ENCODE results near the gene PRKCB. TPM values are rescaled to one million over a fixed set of nuclear protein-coding genes. Genes with fewer than 3 reads are reported as not detected.
A peak's percentile ranks its signal among the peaks of the same experiment; 100 is the strongest.
"Not testable (repeated sequence)": the region's sequence is repeated elsewhere in the genome, so short reads cannot be mapped to it uniquely, and the experiment has no call there.

PRKCB gene
- total and polyA plus RNA-seq, 4 experiments from 2014 or later = 46.5 to 106 (median 98.2) TPM

DNA sequence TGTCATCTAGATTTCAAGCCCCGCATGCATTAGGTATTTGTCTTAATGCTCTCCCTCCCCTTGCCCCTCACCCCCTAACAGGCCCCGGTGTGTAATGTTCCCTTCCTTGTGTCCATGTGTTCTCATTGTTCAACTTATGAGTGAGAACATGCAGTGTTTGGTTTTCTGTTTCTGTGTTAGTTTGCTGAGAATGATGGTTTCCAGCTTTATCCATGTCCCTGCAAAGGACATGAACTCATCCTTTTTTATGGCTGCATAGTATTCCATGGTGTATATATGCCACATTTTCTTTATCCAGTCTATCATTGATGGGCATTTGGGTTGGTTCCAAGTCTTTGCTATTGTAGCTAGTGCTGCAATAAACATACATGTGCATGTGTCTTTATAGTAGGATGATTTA, 269.7 kb downstream of the PRKCB start:
- H3K4me3 Mint-ChIP-seq; DNase-seq; H3K4me3 ChIP-seq (ENCODE audit: low read length in 2 of 2); H3K9me3 Mint-ChIP-seq; H3K27ac ChIP-seq (ENCODE audit: low read depth, low read length); H3K27me3 ChIP-seq (ENCODE audit: insufficient read depth, low read length); H3K36me3 ChIP-seq (ENCODE audit: insufficient read depth, low read length); H3K4me1 Mint-ChIP-seq; intact Hi-C loops (cut with micrococcal nuclease); H3K27me3 Mint-ChIP-seq; H3K4me1 ChIP-seq (ENCODE audit: insufficient read depth, low read length); H3K9me3 ChIP-seq (ENCODE audit: control insufficient read depth in 1 of 2, low read length in 2 of 2); POLR2A ChIA-PET (ENCODE audit: partially characterized antibody): not testable (repeated sequence)
- Mint-ChIP-seq H3K36me3 (peaks cover 30 to 41% of the 10 kb centered on the region in 2 donors), H3K27ac (peak overlapping the region in 1 of 7 donors; percentile 43)
- CTCF ChIA-PET (ENCODE audit: partially characterized antibody) = interaction anchor here (0.7 kb wide), 1 partner anchor 922 kb away, joined by 3 read pairs; no protein-coding TSS in a partner anchor

DNA sequence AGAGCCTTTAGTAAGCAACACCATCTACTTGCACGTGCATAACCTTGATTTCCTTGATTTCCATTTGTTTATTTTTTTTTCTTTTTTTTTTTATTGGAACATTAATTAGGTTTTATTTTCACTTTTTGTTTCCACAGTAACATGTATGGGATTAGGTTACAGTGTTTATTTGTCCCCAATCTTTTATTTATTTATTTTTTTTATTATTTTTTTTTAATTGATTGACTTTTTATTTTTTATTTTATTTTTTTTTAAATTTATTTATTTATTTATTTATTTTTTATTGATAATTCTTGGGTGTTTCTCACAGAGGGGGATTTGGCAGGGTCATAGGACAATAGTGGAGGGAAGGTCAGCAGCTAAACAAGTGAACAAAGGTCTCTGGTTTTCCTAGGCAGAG, 272.3 kb downstream of the PRKCB start:
- H3K4me1 Mint-ChIP-seq; POLR2A ChIA-PET (ENCODE audit: partially characterized antibody); H3K4me3 Mint-ChIP-seq; H3K27ac Mint-ChIP-seq; H3K4me1 ChIP-seq (ENCODE audit: insufficient read depth, low read length); H3K4me3 ChIP-seq (ENCODE audit: low read length in 2 of 2); DNase-seq; H3K27me3 ChIP-seq (ENCODE audit: insufficient read depth, low read length); intact Hi-C loops (cut with micrococcal nuclease); H3K9me3 ChIP-seq (ENCODE audit: control insufficient read depth in 1 of 2, low read length in 2 of 2); H3K27me3 Mint-ChIP-seq; CTCF ChIA-PET (ENCODE audit: partially characterized antibody); H3K27ac ChIP-seq (ENCODE audit: low read depth, low read length); H3K9me3 Mint-ChIP-seq: not testable (repeated sequence)
- peaks cover 11% of the 10 kb centered on the region for H3K36me3 ChIP-seq (ENCODE audit: insufficient read depth, low read length)
- H3K36me3 Mint-ChIP-seq = peaks cover 32 to 43% of the 10 kb centered on the region in 2 donors

DNA sequence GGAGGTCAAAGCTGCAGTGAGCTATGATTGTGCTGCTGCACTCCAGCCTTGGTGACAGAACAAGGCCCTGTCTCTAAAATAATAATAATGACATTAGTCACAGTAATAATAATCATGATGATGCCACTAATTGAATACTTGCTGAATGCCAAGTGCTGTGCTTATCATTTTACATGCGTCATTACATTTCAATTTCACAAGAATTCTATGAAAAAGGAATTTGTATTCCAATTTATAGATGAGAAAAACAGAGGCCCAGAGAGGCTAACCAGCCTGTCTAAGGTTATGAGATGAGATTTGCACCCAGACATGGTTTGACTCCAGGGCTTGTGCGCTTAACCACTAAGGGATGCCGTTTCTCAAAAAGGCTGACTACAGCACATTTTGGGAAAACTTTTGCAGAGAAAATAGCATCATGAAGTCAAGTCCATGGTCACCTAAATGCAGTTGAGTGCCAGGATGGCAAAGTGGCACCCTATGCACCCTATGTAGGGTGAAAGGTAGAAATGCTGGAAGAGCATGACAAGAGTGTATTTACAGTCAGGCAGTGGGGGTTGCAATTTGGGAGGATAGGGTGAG, 276.0 kb downstream of the PRKCB start:
- ChIA-PET POLR2A (ENCODE audit: partially characterized antibody) (no interaction called here), CTCF (ENCODE audit: partially characterized antibody) (no interaction called here)
- peak overlapping the region in 2 of 7 donors; percentile 36 to 69 for H3K27ac Mint-ChIP-seq
- peaks cover 36 to 44% of the 10 kb centered on the region in 2 donors for H3K36me3 Mint-ChIP-seq
- H3K36me3 ChIP-seq (ENCODE audit: insufficient read depth, low read length) = peaks cover 14% of the 10 kb centered on the region
- no peak overlapping the region for H3K27ac ChIP-seq (ENCODE audit: low read depth, low read length)
- intact Hi-C loops (cut with micrococcal nuclease) = no loop called here
- DNase-seq = no peak
- H3K4me3 ChIP-seq (ENCODE audit: low read length in 2 of 2) = no peak overlapping the region
- H3K9me3 ChIP-seq (ENCODE audit: control insufficient read depth in 1 of 2, low read length in 2 of 2) = no peaks in the 10 kb centered on the region
- peaks cover 0 to 2% (median 0%) of the 10 kb centered on the region in 8 donors for H3K9me3 Mint-ChIP-seq
- H3K4me3 Mint-ChIP-seq = no peak overlapping the region
- no peaks in the 10 kb centered on the region for H3K27me3 Mint-ChIP-seq
- peaks cover 0 to 8% (median under 1%) of the 10 kb centered on the region in 4 donors for H3K4me1 Mint-ChIP-seq
- no peaks in the 10 kb centered on the region for H3K27me3 ChIP-seq (ENCODE audit: insufficient read depth, low read length)
- no peaks in the 10 kb centered on the region for H3K4me1 ChIP-seq (ENCODE audit: insufficient read depth, low read length)

DNA sequence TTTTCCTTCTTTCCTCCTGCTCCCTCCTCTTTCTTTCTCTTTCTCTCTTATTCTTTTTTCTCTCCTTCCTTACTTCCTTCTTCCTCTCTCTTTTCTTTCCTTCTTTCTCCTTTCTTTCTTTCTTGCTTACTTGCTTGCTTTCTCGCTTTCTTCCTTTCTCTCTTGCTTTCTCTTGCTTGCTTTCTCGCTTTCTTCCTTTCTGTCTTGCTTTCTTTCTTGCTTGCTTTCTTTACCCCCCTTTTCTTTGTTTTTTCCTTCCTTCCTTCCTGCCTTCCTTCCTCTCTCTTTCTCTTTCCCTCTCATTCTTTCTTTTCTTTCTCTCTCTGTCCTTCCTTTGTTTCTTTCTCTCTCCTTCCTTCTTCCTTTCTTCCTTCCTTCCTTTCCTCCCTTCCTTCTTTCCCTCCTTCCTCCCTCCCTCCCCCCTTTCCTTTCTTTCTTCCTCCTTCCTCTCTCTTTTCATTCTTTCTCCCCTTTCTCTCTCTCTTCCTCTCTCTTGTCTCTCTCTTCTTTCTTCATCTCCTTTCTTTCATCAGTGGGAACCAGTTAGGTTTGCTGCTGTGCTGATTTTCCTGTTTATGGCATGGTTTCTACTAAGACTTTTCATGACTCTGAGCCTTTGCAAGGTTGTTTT, 277.4 kb downstream of the PRKCB start:
- peaks cover 0 to 2% (median 0%) of the 10 kb centered on the region in 8 donors for H3K9me3 Mint-ChIP-seq
- intact Hi-C loops (cut with micrococcal nuclease) = no loop called here
- H3K27me3 Mint-ChIP-seq = no peaks in the 10 kb centered on the region
- no peak overlapping the region for H3K4me3 ChIP-seq (ENCODE audit: low read length in 2 of 2)
- H3K27me3 ChIP-seq (ENCODE audit: insufficient read depth, low read length) = no peaks in the 10 kb centered on the region
- H3K4me1 Mint-ChIP-seq = peaks cover 0 to 8% (median under 1%) of the 10 kb centered on the region in 4 donors
- no peaks in the 10 kb centered on the region for H3K4me1 ChIP-seq (ENCODE audit: insufficient read depth, low read length)
- H3K9me3 ChIP-seq (ENCODE audit: control insufficient read depth in 1 of 2, low read length in 2 of 2) = no peaks in the 10 kb centered on the region
- DNase-seq = no peak
- POLR2A ChIA-PET (ENCODE audit: partially characterized antibody) = no interaction called here
- no peak overlapping the region for H3K27ac Mint-ChIP-seq
- no peak overlapping the region for H3K4me3 Mint-ChIP-seq
- peaks cover 38 to 49% of the 10 kb centered on the region in 2 donors for H3K36me3 Mint-ChIP-seq
- H3K36me3 ChIP-seq (ENCODE audit: insufficient read depth, low read length) = peaks cover 14% of the 10 kb centered on the region
- CTCF ChIA-PET (ENCODE audit: partially characterized antibody) = no interaction called here
- no peak overlapping the region for H3K27ac ChIP-seq (ENCODE audit: low read depth, low read length)

DNA sequence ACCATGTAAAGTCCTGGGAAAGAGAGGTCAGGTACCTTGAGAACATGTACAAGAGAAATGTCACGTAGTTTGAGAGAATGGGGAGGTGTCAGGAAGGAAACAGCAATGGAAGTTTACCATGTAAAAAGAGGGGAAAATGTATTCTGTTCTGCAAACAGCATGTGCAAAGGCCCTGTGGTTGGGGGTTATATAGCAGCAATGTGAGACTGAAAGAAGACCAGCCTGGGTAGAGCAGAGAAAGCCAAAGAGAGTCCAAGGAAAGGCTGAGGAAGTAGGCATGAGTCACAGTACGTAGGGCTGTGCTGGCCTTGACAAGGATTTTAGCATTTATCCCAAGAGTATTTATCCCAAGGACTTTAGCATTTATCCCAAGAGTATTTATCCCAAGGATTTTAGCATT, 279.1 kb downstream of the PRKCB start:
- no peak overlapping the region for H3K27ac ChIP-seq (ENCODE audit: low read depth, low read length)
- Mint-ChIP-seq H3K27ac (no peak overlapping the region), H3K4me3 (no peak overlapping the region), H3K27me3 (no peaks in the 10 kb centered on the region), H3K9me3 (peaks cover 0 to 2% (median 0%) of the 10 kb centered on the region in 8 donors), H3K36me3 (peaks cover 48 to 64% of the 10 kb centered on the region in 2 donors), H3K4me1 (peaks cover 0 to 8% (median under 1%) of the 10 kb centered on the region in 4 donors)
- H3K36me3 ChIP-seq (ENCODE audit: insufficient read depth, low read length) = peaks cover 17% of the 10 kb centered on the region
- H3K4me3 ChIP-seq (ENCODE audit: low read length in 2 of 2) = no peak overlapping the region
- intact Hi-C loops (cut with micrococcal nuclease) = no loop called here
- POLR2A ChIA-PET (ENCODE audit: partially characterized antibody) = no interaction called here
- CTCF ChIA-PET (ENCODE audit: partially characterized antibody) = no interaction called here
- no peaks in the 10 kb centered on the region for H3K4me1 ChIP-seq (ENCODE audit: insufficient read depth, low read length)
- no peaks in the 10 kb centered on the region for H3K9me3 ChIP-seq (ENCODE audit: control insufficient read depth in 1 of 2, low read length in 2 of 2)
- DNase-seq = no peak
- H3K27me3 ChIP-seq (ENCODE audit: insufficient read depth, low read length) = no peaks in the 10 kb centered on the region

DNA sequence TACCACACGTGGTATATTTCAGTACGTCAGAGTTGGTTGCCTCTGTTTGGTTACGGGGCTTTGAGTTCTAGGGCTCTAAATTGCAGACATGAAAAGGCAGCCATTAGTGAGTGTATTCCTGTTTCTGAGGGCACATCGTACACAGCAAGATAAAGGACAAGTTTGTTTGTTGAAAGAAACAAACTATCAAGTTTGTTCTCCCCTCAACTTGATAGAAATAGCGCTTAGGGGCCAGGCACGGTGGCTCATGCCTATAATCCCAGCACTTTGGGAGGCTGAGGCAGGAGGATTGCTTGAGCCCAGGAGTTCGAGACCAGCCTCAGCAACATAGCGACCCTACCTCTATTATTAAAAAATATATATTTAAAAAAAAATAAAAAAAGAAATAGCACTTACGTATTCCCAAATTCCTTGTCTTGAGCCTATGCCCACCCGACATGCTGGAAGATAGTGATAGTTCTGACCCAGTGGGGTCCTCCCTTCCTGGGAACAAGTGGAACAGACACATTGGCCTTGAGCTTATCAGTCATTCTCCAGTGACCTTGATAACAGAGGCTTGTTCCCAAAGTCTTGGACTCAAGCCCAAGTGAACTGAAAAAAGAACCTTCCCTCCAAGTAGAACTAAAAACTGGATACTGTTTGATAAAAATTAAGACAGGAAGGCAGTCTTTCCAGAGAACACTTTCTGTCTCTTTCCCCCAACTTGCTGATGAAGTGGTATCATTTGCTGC, 280.4 kb downstream of the PRKCB start:
- intact Hi-C loops (cut with micrococcal nuclease) = no loop called here
- POLR2A ChIA-PET (ENCODE audit: partially characterized antibody) = no interaction called here
- Histone ChIP-seq H3K27me3 (ENCODE audit: insufficient read depth, low read length) (no peaks in the 10 kb centered on the region), H3K4me1 (ENCODE audit: insufficient read depth, low read length) (no peaks in the 10 kb centered on the region), H3K4me3 (ENCODE audit: low read length in 2 of 2) (no peak overlapping the region), H3K27ac (ENCODE audit: low read depth, low read length) (no peak overlapping the region), H3K9me3 (ENCODE audit: control insufficient read depth in 1 of 2, low read length in 2 of 2) (no peaks in the 10 kb centered on the region), H3K36me3 (ENCODE audit: insufficient read depth, low read length) (peaks cover 15% of the 10 kb centered on the region)
- CTCF ChIA-PET (ENCODE audit: partially characterized antibody) = no interaction called here
- H3K4me1 Mint-ChIP-seq = peaks cover 0 to 14% (median under 1%) of the 10 kb centered on the region in 4 donors
- no peak for DNase-seq
- H3K36me3 Mint-ChIP-seq = peaks cover 57 to 72% of the 10 kb centered on the region in 2 donors
- H3K4me3 Mint-ChIP-seq = no peak overlapping the region
- H3K27ac Mint-ChIP-seq = no peak overlapping the region
- H3K27me3 Mint-ChIP-seq = no peaks in the 10 kb centered on the region
- peaks cover 0 to 2% (median 0%) of the 10 kb centered on the region in 8 donors for H3K9me3 Mint-ChIP-seq

DNA sequence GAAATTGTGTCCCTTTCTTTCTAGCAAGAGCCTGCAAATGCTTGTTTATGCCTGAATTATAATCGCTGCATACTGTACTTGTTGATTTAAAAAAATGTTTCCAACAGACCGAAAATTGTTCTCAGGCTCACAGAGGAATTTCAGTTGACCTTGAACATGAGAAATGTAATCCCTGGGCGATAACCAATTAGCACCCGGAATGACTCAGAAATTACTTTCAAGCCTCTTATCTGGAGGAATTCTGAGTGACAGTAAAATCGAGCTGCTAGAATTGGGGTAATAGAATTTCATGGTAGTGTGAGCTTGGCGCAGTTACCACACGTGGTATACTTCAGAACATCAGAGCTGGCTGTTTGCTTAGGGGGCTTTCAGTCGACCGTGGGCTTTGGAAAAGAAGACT, 281.2 kb downstream of the PRKCB start:
- peaks cover 14% of the 10 kb centered on the region for H3K36me3 ChIP-seq (ENCODE audit: insufficient read depth, low read length)
- no peaks in the 10 kb centered on the region for H3K27me3 Mint-ChIP-seq
- H3K4me3 ChIP-seq (ENCODE audit: low read length in 2 of 2) = no peak overlapping the region
- peaks cover 59 to 69% of the 10 kb centered on the region in 2 donors for H3K36me3 Mint-ChIP-seq
- no peak overlapping the region for H3K27ac ChIP-seq (ENCODE audit: low read depth, low read length)
- no peak for DNase-seq
- no peaks in the 10 kb centered on the region for H3K4me1 ChIP-seq (ENCODE audit: insufficient read depth, low read length)
- no peak overlapping the region for H3K27ac Mint-ChIP-seq
- peaks cover 0 to 2% (median 0%) of the 10 kb centered on the region in 8 donors for H3K9me3 Mint-ChIP-seq
- H3K27me3 ChIP-seq (ENCODE audit: insufficient read depth, low read length) = no peaks in the 10 kb centered on the region
- POLR2A ChIA-PET (ENCODE audit: partially characterized antibody) = no interaction called here
- peaks cover 0 to 14% (median under 1%) of the 10 kb centered on the region in 4 donors for H3K4me1 Mint-ChIP-seq
- CTCF ChIA-PET (ENCODE audit: partially characterized antibody) = no interaction called here
- no peak overlapping the region for H3K4me3 Mint-ChIP-seq
- H3K9me3 ChIP-seq (ENCODE audit: control insufficient read depth in 1 of 2, low read length in 2 of 2) = no peaks in the 10 kb centered on the region
- intact Hi-C loops (cut with micrococcal nuclease) = no loop called here

Measured in CD4-positive, alpha-beta memory T cell (primary cell).